HUES48 (cell line): ENCODE results near the gene TLL2.
A peak's percentile ranks its signal among the peaks of the same experiment; 100 is the strongest.

Experiments
- H3K27ac ChIP-seq: one replicate; pipeline ENCODE4 v1.7.0; 2013; ENCODE audit warnings: low read depth, low read length, inconsistent platforms
- H3K27me3 ChIP-seq: 2 replicates; pipeline ENCODE4 v1.6.1; 2013; ENCODE audit warnings: mild to moderate bottlenecking, low read length; ENCODE audit not compliant: control insufficient read depth, insufficient read depth
- H3K36me3 ChIP-seq: 2 replicates; pipeline ENCODE4 v1.6.1; 2013; ENCODE audit warnings: low read length; ENCODE audit not compliant: control insufficient read depth, insufficient read depth
- H3K4me1 ChIP-seq: 2 replicates; pipeline ENCODE4 v1.6.1; 2013; ENCODE audit warnings: mild to moderate bottlenecking, low read length; ENCODE audit not compliant: control insufficient read depth, insufficient read depth
- H3K4me3 ChIP-seq: 2 replicates; pipeline ENCODE4 v1.5.1; 2013; ENCODE audit warnings: mild to moderate bottlenecking, low read depth, low read length
- H3K9ac ChIP-seq: 2 replicates; pipeline ENCODE4 v1.6.1; 2013; ENCODE audit warnings: mild to moderate bottlenecking, low read depth, low read length, moderate library complexity
- H3K9me3 ChIP-seq: 2 replicates; pipeline ENCODE4 v1.6.1; 2013; ENCODE audit warnings: low read length; ENCODE audit not compliant: control insufficient read depth, insufficient read depth

The TLL2 gene

GRCh38 chr10:96532523-96532922 lies 18.8 kb upstream of the TLL2 start:
- Histone ChIP-seq H3K9ac (no peak overlapping the region), H3K27ac (no peak overlapping the region), H3K4me3 (no peak overlapping the region), H3K9me3 (no peaks in the 10 kb centered on the region), H3K36me3 (peaks cover 57% of the 10 kb centered on the region), H3K27me3 (no peaks in the 10 kb centered on the region), H3K4me1 (no peaks in the 10 kb centered on the region)

- no peaks in the 10 kb centered on the region for H3K27me3 ChIP-seq
- H3K27ac ChIP-seq, result no peak overlapping the region
- H3K36me3 ChIP-seq, result peaks cover 78% of the 10 kb centered on the region
- no peak overlapping the region for H3K4me3 ChIP-seq
- H3K4me1 ChIP-seq, result no peaks in the 10 kb centered on the region
- no peaks in the 10 kb centered on the region for H3K9me3 ChIP-seq
- H3K9ac ChIP-seq, result no peak overlapping the region
Observed at GRCh38 chr10:96529634-96530279, 16.0 kb upstream of the TLL2 start.

GRCh38 chr10:96524741-96525140 lies 11.0 kb upstream of the TLL2 start:
- Histone ChIP-seq H3K9ac (no peak overlapping the region), H3K9me3 (no peaks in the 10 kb centered on the region), H3K27ac (no peak overlapping the region), H3K36me3 (peaks cover 84% of the 10 kb centered on the region), H3K4me3 (no peak overlapping the region), H3K4me1 (no peaks in the 10 kb centered on the region), H3K27me3 (no peaks in the 10 kb centered on the region)

- H3K27ac ChIP-seq, result no peak overlapping the region
- H3K4me1 ChIP-seq, result peaks cover 1% of the 10 kb centered on the region
- H3K4me3 ChIP-seq, result no peak overlapping the region
- H3K27me3 ChIP-seq, result peaks cover 25% of the 10 kb centered on the region
- peaks cover 25% of the 10 kb centered on the region for H3K36me3 ChIP-seq
- no peak overlapping the region for H3K9ac ChIP-seq
- no peaks in the 10 kb centered on the region for H3K9me3 ChIP-seq
Observed at GRCh38 chr10:96517284-96517683, 3.6 kb upstream of the TLL2 start.

- no peak overlapping the region for H3K4me3 ChIP-seq
- no peaks in the 10 kb centered on the region for H3K9me3 ChIP-seq
- peaks cover 34% of the 10 kb centered on the region for H3K27me3 ChIP-seq
- H3K27ac ChIP-seq, result no peak overlapping the region
- peaks cover 16% of the 10 kb centered on the region for H3K36me3 ChIP-seq
- peaks cover 11% of the 10 kb centered on the region for H3K4me1 ChIP-seq
- no peak overlapping the region for H3K9ac ChIP-seq
Observed at GRCh38 chr10:96516337-96516736, 2.6 kb upstream of the TLL2 start.

- peak overlapping the region; percentile 58 for H3K4me3 ChIP-seq
- no peaks in the 10 kb centered on the region for H3K9me3 ChIP-seq
- no peak overlapping the region for H3K9ac ChIP-seq
- H3K27me3 ChIP-seq, result peaks cover 52% of the 10 kb centered on the region
- H3K36me3 ChIP-seq, result peaks cover 2% of the 10 kb centered on the region; the same call in 1 of the 2 replicates
- H3K27ac ChIP-seq, result peak overlapping the region; percentile 65
- peaks cover 26% of the 10 kb centered on the region for H3K4me1 ChIP-seq
Observed at GRCh38 chr10:96513305-96513697, 425 bp downstream of the TLL2 start.

GRCh38 chr10:96512524-96513304 lies 1.0 kb downstream of the TLL2 start:
- H3K36me3 ChIP-seq, result no peaks in the 10 kb centered on the region
- H3K27ac ChIP-seq, result no peak overlapping the region
- no peak overlapping the region for H3K9ac ChIP-seq
- H3K9me3 ChIP-seq, result no peaks in the 10 kb centered on the region
- peaks cover 58% of the 10 kb centered on the region for H3K27me3 ChIP-seq
- peaks cover 26% of the 10 kb centered on the region for H3K4me1 ChIP-seq
- peak overlapping the region; percentile 58 for H3K4me3 ChIP-seq

- peaks cover 62% of the 10 kb centered on the region for H3K27me3 ChIP-seq
- H3K36me3 ChIP-seq, result no peaks in the 10 kb centered on the region
- H3K4me1 ChIP-seq, result peaks cover 26% of the 10 kb centered on the region
- no peaks in the 10 kb centered on the region for H3K9me3 ChIP-seq
- H3K9ac ChIP-seq, result no peak overlapping the region
- H3K4me3 ChIP-seq, result no peak overlapping the region
- no peak overlapping the region for H3K27ac ChIP-seq
Observed at GRCh38 chr10:96511044-96511945, 2.4 kb downstream of the TLL2 start.

- Histone ChIP-seq H3K27me3 (peaks cover 47% of the 10 kb centered on the region), H3K4me1 (peaks cover 26% of the 10 kb centered on the region), H3K9me3 (no peaks in the 10 kb centered on the region), H3K27ac (peak overlapping the region; percentile 88), H3K4me3 (no peak overlapping the region), H3K9ac (no peak overlapping the region), H3K36me3 (no peaks in the 10 kb centered on the region)
Observed at GRCh38 chr10:96509017-96509641, 4.6 kb downstream of the TLL2 start.

- H3K9me3 ChIP-seq, result no peaks in the 10 kb centered on the region
- H3K9ac ChIP-seq, result no peak overlapping the region
- no peak overlapping the region for H3K4me3 ChIP-seq
- no peaks in the 10 kb centered on the region for H3K36me3 ChIP-seq
- peaks cover 34% of the 10 kb centered on the region for H3K27me3 ChIP-seq
- H3K4me1 ChIP-seq, result peaks cover 23% of the 10 kb centered on the region
- H3K27ac ChIP-seq, result no peak overlapping the region
Observed at GRCh38 chr10:96507044-96507443, 6.7 kb downstream of the TLL2 start.
